Endometrium (tissue), 2 donors: ENCODE results near the gene LEMD1.
"Not testable (repeated sequence)": the region's sequence is repeated elsewhere in the genome, so short reads cannot be mapped to it uniquely, and the experiment has no call there.

Experiments
- FAIRE-seq: peaks from 2 replicates; lab custom pipeline; 2012; peaks lifted over from hg19 to GRCh38; lab: Jason Lieb, UNC
- donor health status: control.
- donor health status: control.

The LEMD1 gene

DNA sequence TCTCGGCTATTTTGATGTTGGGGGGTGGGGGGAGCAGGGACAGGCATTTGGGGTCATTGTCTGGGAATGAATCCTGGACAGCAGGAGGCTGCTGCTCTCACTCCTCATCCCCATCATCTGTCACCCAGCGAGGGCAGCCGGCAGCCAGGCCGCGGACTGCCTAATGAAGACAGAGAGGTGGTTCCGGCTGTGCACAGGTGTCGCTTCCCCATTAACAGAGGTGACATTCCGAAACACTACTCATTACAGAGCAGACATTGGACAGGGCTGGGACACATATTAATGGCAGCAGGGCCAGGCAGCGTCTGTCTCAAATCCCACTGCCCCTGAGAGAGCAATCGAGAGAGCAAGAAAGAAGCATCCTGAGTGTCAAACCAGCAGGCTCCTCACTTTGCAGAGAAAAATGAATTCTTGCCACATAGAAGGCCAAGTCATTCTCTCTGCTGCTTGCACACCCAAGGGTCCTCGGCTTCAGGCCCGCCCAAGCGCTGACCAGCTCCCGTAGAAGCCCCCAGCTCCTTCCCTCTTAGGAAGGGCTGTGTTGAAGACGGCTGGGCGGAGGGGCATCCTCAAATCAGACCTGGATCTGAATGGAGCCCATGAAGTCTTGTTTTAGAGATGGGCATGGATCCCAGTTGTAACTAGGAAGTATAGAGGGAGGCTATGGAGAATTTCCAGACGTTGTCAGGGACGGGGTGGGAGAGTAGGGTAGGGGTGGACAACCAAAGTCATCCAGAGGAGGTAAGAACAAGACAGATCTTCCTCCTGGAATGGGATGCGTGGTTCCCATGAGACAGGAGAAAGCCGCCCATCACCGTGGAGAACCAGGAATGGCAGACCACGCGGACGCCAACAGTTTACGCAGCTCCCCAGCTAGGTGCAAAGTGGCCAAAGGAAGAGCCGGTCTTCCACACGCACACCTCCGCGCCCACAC is 8.2 kb upstream of the LEMD1 start:
- no peak for FAIRE-seq

DNA sequence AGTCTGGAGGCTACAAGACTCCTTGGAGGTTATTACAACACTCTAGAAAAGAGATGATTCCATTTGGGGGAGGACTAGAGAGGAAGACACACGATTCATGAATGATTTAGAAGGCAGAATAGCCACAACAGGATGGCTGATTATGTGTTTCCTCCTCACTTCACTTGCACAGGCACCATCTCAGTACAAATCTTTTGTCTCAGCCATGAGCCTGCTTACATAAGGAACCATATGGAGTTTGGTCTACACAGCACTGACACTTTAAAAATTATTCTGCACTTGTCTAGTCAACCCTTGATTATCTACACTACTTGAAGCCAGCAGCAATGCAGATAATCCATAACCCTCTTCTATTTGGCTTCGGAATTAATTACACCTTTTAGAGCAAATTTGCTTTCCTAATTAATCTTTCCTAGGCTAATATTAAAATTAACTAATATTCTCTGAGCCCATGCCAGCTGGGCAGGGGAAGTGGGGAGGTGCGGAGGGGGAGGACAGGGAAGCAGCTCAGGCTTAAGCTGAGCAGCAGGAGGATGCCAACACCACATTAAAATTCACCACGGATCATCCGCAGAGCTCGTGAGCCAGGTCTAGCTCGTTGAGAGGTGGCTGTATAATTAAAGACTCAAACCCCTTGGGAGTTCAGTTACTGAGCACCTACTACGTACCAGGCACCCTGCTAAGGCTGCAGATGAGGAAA is 3.2 kb upstream of the LEMD1 start:
- no peak for FAIRE-seq

DNA sequence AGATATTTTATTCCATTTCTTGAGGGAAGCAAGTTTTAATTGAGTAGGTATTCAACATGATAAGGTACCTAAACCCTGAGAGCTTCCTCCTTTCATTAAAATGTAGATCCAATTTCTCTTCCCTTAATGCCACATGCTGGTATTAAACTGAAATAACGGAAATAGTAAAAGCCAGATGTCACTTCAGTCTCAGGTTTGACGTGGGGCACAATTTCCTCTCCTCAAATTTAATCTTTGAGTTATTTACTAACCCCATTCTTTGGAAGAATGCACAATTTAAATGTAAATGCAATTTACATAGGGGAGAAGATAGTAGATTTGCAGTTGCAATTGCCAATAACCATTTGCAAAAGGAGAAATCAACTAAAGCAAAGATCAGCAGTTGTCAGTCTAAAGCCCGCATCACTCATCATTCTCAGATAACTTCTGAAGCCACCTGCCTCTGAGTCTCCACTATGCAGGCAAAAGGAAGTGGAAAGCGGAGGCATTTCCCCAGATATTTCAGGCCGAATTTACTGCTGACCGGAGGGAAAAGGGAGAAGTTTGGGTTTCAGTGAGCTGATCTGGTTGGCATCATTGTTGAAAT is 2.1 kb upstream of the LEMD1 start:
- FAIRE-seq, result no peak

DNA sequence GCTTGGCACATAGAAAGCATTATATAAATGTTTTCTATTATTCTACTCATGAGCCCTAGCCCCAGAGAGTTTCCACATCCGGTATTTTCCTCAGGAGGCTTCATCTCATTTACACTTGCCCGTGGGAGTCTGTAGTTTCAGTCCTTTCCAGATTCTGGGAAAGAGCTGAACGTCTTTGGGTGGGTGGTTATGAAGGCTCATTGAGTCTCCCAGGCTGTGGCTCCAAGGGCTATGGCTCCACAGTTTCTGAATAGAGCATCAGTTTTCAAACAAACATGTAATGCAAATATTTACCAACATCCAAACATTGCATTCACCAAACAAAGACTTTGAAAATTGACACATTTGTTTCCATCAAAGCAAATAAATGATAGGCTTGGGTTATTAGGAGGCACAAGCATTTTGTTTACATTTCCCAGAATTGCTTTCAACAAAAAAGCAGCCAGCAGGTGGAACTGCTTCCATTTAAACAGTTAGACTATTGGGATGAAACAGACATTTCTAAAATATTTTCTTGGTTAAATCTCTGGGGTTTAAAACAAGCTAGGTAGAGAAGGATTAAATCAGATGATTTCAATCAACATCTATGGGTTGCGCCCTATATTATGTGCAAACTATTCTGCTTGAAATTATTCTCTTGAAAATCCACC is 1.3 kb upstream of the LEMD1 start:
- no peak for FAIRE-seq

DNA sequence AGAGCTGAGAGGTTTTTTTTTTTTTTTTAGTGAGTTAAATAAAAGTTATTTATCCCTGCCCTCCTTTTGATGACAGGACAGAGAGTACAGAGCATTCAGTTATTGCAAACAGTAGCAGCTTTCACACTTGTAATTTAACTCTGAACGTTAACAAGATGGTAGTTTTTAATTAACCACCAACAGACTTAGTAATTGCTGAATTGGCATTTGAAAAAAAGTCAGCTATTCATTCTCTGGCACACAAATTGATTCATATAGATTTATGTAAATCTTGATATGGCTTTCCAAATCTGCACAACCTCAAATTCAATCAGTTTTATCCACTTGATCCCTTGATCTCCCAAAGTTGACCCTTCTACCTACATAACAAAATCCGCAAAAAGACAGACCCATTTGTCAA is 918 bp downstream of the LEMD1 start:
- no peak for FAIRE-seq

DNA sequence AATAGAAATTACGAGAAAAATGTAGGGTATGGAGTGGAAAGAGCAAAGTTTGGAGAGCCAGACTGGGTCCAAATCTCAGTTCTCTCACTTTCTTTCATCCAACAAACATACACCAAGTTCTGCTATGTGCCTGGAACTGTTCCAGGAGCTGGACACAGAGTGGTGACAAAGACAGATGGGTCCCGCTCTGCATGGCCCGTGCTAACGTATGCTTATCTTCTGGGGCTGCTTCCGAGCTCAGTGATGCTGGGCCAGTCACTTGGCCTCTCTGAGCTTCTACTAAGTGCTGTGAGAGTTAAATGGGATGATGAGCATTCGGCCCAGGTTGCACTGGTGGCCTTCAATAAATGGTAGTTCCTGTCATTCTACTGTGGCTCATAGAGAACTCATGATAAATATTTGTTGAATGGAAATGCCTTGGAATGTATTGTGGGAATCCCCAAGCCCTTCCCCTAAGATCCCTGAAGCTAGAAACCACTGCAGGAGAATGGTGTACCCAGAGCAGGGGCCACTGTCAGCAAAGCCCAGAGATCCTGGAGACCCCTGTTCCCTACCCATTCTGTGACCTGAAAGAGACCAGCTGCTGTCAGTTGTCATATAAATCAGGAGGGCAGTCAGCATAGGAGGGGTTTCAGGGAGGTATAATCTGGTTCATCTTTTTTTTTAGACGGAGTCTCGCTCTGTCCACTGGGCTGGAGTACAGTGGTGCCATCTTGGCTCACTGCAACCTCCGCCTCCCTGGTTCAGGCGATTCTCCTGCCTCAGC is 3.8 kb downstream of the LEMD1 start:
- FAIRE-seq, result no peak

DNA sequence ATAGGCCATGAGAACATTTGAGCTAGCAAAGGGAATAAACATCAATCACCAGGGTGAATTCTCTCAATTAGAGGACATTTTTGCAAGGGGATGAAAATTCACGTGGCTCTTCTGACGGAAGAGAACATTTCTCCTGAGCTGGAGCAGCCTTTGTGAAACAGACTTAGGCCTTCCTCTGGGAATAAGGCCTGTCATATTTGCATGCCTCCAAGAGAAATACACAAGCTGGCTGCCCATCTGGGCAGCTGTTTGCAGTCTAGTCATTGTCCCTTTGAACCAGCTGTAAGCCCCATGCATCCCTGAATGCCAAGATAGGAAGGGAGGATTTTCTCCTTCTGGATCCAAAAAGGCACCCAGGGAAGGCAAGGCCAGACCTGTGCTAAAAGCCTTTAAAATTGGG is 5.5 kb downstream of the LEMD1 start:
- no peak for FAIRE-seq

DNA sequence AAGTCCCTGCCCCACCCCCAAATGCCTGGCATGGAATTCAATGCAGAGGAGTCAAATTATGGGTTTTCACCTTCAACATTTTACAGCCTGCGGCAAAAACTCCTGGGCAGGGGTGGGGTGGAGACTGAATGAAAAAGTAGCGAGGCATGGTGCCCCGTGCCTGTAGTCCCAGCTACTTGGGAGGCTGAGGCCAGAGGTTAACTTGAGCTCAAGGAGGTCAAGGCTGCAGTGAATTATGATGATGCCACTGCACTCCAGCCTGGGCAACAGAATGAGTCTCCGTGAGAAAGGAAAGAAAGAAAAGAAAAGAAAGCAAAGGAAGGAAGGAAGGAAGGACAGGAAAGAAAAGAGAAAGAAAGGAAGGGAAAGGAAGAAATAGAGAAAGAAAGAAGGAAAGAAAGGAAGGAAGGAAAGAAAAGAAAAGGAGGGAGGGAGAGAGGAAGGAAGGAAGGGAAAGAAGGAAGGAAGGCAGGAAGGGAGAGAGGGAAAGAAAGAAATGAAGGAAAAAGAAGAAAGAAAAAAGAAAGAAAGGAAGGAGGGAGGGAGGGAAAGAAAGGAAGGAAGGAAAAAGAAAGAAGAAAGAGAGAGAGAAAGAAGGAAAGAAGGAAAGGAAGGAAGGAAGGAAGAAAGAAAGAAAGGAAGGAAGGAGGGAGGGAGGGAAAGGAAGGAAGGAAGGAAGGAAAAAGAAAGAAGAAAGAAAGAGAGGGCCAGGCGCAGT is 11.1 kb downstream of the LEMD1 start:
- FAIRE-seq, result no peak

DNA sequence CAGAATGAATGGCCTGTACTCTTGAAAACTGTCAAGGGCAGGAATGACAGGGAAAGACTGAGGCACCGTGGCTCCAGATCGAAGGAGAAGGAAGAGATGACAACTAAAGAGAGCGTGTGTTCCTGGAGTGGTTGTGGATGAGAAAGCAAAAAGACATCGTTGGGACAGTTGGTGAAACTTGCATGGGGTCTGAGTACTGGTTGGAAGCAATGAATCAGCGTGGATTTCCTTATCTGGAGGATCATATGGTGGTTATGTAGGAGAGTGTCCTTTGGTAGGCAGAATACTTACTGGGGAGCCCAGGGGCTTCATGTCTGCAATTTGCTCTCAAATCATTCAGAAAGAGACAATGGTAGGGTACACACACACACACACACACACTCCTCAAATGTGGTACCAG is 13.9 kb downstream of the LEMD1 start:
- no peak for FAIRE-seq

DNA sequence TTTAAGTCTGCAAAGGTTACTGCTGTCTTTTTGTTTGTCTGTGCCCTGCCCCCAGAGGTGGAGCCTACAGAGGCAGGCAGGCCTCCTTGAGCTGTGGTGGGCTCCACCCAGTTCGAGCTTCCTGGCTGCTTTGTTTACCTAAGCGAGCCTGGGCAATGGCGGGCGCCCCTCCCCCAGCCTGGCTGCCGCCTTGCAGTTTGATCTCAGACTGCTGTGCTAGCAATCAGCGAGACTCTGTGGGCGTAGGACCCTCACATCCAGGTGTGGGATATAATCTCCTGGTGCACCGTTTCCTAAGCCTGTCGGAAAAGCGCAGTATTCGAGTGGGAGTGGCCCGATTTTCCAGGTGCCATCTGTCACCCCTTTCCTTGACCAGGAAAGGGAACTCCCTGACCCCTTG is 15.6 kb downstream of the LEMD1 start:
- not testable (repeated sequence) for FAIRE-seq

DNA sequence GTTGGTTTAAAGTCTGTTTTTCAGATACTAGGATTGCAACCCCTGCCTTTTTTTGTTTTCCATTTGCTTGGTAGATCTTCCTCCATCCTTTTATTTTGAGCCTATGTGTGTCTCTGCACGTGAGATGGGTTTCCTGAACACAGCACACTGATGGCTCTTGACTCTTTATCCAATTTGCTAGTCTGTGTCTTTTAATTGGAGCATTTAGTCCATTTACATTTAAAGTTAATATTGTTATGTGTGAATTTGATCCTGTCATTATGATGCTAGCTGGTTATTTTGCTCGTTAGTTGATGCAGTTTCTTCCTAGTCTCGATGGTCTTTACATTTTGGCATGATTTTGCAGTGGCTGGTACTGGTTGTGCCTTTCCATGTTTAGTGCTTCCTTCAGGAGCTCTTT is 17.4 kb downstream of the LEMD1 start:
- FAIRE-seq, result not testable (repeated sequence)

DNA sequence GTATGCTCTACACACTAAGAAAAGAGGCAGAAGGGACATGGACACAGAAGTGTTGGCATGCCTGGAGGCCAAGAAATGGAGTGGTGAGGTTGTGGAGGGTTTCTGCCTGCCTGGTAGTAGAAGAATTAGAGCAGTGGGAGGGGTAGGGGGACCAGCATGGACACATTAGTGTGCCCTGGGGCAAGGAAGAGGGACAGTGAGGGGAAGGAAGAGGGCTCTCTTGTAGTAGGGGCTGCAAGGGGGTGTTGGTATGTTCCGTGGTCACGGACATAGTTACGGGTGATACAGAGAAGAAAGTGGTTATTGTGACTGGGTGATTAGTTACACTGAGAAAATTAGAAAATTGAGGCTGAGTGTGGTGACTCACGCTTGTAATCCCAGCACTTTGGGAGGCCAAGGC is 23.3 kb downstream of the LEMD1 start:
- no peak for FAIRE-seq

DNA sequence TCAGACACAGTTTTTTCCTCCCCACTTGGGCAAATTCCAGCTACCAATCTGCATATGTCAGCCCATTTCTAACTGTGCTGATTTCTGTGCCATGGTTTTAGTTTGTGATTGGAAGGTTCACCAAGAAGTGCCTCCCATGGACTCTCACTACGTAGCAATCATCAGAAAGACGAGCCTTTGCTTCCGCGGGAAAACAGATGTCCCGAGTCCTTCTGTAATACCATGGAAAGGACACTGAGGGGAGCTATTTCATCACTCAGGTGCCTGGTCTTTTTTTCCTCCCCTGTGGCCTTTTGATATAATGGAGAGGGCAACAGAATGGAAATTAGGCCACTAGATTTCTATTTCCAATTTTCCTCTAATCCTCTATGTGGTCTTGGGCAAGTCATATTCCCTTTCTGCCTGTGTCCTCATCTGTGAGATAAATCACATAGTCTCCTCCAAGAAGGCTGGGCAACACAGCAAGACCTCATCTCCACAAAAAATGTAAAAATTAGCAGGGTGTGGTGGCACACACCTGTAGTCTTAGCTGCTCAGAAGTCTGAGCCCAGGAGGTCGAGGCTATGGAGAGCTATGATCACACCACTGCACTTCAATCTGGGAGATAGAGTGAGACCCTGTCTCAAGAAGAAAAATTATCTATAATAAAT is 24.8 kb downstream of the LEMD1 start:
- no peak for FAIRE-seq

DNA sequence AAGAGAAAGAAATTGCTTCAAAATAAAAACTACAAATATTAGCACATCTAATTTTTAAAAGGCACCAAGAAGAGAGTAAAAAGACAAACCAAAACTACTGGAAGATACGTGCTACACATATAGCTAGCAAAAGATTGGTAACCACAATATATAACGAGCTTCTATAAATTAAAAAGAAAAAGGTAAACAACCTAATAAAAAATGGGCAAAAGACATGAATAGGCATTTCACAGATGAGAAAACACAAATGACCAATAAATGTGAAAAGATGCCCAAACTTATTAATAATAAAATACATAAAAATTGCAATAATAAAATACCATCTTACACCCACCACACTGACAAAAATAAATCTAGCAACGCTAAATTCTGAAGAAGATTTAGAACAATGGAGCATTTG is 26.2 kb downstream of the LEMD1 start:
- FAIRE-seq, result no peak

DNA sequence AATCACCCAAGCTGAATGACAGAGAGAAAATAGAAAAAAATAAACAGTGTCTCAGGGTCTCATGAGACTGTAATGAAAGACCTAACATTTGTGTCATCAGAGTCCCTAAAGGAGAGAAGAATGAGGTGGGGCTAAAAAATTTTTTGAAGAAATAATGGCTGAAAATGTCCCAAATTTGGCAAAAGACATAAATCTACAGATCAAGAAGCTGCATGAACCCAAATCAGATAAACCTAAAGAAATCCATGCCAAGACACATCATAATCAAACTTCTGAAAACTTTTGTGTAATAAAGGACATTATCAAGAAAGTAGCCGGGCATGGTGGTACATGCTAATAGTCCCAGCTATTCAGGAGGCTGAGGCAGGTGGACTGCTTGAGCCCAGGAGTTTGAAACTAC is 29.2 kb downstream of the LEMD1 start:
- no peak for FAIRE-seq

DNA sequence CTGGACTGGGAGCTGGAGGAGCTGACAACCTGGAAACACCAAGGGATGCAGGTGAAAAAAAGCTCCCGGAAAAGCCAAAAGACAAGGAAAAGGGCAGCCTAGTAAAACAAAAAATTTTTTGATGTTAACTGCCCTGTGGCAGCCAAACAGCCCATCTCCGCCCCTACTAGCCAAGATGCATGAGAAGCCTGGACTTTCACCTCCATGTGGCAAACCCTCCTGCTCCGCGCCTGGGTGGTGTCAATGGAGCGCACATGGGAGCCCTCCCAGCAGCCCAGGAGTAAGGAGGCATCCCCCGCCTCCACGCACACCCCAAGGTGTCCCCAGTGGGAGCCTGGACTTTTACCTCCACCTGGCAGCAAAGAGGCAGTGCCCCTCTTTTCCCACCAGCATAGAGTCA is 30.5 kb downstream of the LEMD1 start:
- FAIRE-seq, result no peak

DNA sequence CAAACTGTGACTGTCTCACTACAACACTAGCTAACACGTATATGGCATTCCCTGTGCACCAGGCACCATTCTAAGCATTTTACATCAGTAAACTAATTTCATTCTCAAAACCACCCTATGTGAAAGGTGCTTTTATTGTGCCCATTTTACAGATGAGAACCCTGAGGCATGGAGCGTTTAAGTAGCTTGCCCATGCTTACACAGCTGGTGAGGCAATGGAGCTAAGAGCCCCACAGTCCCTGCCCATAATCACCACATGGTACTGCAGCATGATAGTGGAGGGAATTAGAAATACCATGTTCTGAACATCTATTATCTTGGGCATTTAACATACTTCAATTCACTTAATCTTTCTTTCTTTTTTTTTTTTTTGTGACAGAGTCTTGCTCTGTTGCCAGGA is 34.0 kb downstream of the LEMD1 start:
- FAIRE-seq, result no peak

DNA sequence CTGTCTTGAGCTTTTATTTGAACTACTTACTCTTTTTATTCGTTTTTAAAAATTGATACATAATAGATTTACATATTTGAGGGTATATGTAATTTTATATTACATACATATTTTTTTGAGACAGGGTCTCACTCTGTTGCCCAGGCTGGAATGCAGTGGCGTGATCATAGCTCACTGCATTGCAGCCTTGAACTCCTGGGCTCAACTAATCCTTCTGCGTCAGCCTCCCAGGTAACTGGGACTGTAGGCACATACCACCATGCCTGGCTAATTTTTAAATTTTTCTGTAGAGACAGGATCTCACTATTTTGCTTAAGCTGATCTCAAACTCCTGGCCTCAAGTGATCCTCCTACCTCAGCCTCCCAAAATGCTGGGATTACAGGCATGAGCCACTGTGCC is 38.9 kb downstream of the LEMD1 start:
- FAIRE-seq, result not testable (repeated sequence)

DNA sequence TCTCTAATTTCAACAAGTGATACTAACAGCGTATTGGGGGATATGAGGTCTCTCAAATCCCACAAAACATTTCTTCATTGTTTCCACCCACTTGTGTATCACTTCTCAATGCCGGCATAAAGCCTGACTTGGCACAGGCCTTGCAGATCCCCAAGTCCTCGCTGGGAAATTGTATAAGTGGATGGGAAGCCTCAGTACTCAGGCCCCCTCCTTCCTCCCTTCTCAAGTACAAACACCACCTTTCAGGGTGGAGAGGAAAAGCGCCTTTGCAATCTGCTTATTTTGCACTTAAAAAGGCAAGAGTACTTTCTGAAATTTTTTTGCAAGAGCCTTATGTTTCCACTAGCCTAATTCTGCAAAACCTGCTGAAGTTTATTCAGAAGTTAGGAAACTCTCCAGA is 39.3 kb downstream of the LEMD1 start:
- FAIRE-seq, result no peak

DNA sequence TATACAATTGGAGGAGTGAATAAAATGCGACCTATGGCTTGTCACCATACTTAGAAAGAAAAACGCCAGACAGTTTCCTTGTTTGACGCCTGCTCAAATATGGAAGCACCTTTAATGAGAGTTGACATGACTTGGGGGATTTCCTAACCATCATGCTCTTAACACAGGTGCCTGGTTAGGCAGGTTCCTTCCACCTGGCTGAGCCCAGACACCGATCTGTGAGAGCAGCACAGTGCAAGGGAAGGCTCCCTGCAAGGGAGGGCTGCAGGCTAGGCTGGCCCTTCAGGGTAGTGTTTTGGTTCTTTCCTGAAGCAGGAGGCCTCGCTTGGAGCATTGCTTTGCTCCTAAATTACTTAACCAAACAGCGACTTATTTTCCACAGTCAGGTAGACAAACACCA is 40.6 kb downstream of the LEMD1 start:
- no peak for FAIRE-seq

DNA sequence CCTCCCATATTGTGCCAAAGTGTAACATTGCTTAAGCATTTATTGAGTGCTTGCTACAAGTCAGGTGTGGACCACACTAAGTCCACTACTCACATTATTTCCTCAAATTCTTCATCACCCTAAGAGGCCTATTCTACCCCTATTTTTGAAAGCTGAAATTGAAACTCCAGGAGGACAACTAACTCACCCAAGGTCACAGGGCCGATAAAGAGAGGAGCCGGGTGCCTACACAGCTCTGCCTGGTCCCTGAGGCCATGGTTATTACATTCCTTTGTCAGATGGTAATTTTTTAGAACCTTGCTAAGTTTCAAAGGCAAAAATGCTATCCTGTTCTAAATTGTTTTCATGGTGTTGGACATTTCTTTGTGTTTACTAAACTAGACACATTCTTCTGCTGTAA is 41.0 kb downstream of the LEMD1 start:
- FAIRE-seq, result no peak
